Lung (tissue), 12 donors: ENCODE measurements around the gene CEMIP. TPM values are rescaled to one million over a fixed set of nuclear protein-coding genes. Genes with fewer than 3 reads are reported as not detected.

ENCODE experiments used
- ATAC-seq: fragments of 200-7000 bp; cut with Tn5 transposase; one replicate; pipeline ENCODE4 v1.9.1; 2020; ENCODE audit warnings: moderate number of reproducible peaks; ENCODE audit not compliant: insufficient read depth, low FRiP score
- DNase-seq, 3 donors: peaks; one replicate each; pipeline ENCODE4 v3.0.0-alpha.2; 2013 to 2017
- H3K27ac ChIP-seq, 2 donors: one replicate each; pipeline ENCODE4 v1.5.1; 2013; ENCODE audit warnings: mild to moderate bottlenecking in 2 of 2, moderate library complexity in 2 of 2, control low read depth in 1 of 2, inconsistent platforms in 1 of 2, low read depth in 1 of 2, low read length in 1 of 2
- H3K27me3 ChIP-seq, 3 donors: one replicate each; pipeline ENCODE4 v1.5.1; 2013; ENCODE audit warnings: low read length in 2 of 3; ENCODE audit not compliant: control insufficient read depth in 3 of 3, insufficient read depth in 3 of 3
- H3K36me3 ChIP-seq, 4 donors: one replicate each; pipeline ENCODE4 v1.5.1; 2013; ENCODE audit warnings: low read length in 4 of 4, mild to moderate bottlenecking in 1 of 4, moderate library complexity in 1 of 4; ENCODE audit not compliant: control insufficient read depth in 4 of 4, insufficient read depth in 4 of 4
- H3K4me1 ChIP-seq, 5 donors: one replicate each; pipeline ENCODE4 v1.5.1; 2013; ENCODE audit warnings: low read length in 5 of 5, mild to moderate bottlenecking in 2 of 5, moderate library complexity in 1 of 5; ENCODE audit not compliant: control insufficient read depth in 5 of 5, insufficient read depth in 5 of 5
- H3K4me3 ChIP-seq: one replicate; pipeline ENCODE4 v1.5.1; 2013; ENCODE audit warnings: mild to moderate bottlenecking, control low read depth, moderate library complexity
- H3K9ac ChIP-seq, 2 donors: one replicate each; pipeline ENCODE4 v1.5.1; 2013; ENCODE audit warnings: low read length in 2 of 2, control low read depth in 1 of 2; ENCODE audit not compliant: insufficient read depth in 1 of 2
- H3K9me3 ChIP-seq, 4 donors: one replicate each; pipeline ENCODE4 v1.5.1; 2013; ENCODE audit warnings: low read length in 3 of 4, mild to moderate bottlenecking in 1 of 4, moderate library complexity in 1 of 4; ENCODE audit not compliant: control insufficient read depth in 4 of 4, insufficient read depth in 3 of 4
- WGBS, 2 donors: extraction: QIAGEN DNeasy Blood & Tissue Kit; methylation state at CpG; one replicate each; pipeline ENCODE4 v1.1.7; 2013; 5-methylcytosine and 5-hydroxymethylcytosine counted together
- polyA plus RNA-seq, 2 donors: library from polyadenylated mRNA; stranded (reverse); fragments of 200-250 nt; gene quantifications; one replicate each; pipeline ENCODE4 v1.2.1, GENCODE V29; 2013
- total RNA-seq, 2 donors: library from RNA; depleted of rRNA in 1 of 2; stranded (reverse); fragments of >200 nt in 1 of 2; gene quantifications; one replicate each; pipeline ENCODE4 v1.2.1, GENCODE V29; 2014 to 2021
- TF ChIP-seq, protein P1 (sequence below): IDR thresholded peaks from 2 replicates; pipeline ENCODE4 v1.5.1; 2012; ENCODE audit warnings: mild to moderate bottlenecking; ENCODE audit errors: control extremely low read depth, extremely low read depth
- donor health status: control.
- donor health status: control.
- donor health status: Bipolar disorder and iron deficiency.
- donor health status: healthy.
- donor health status: DM: yes; HTN: yes; CAD: no.

Gene CEMIP
- total and polyA plus RNA-seq, 4 donors: 1.9 to 32.0 (median 3.9) TPM

DNA sequence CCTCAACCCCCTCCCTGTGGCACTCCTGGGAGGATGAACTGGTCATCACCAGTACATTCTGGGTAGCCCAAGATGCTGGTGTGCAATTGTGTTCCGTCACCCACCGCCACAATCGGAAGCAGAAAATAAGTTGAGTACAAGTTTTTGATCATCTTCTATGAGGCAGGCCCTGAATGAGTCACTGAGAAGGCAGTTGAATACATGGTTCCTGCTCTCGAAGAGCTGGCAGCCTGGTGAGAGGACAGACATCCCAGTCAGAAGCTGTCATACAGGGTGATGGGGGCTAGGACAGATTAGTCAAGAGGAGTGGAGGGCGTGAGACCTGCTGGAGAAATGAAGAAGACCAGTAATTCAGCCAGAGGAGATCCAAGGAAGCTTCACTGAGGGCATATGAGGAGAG lies 6.2 kb downstream of the CEMIP start:
- H3K4me3 ChIP-seq: no peak overlapping the region
- no peaks in the 10 kb centered on the region for H3K27me3 ChIP-seq
- DNase-seq: no peak
- ATAC-seq: no peak
- WGBS, 2 donors: 95 to 96% methylated on average over 5 of the region's 5 CpGs
- TF ChIP-seq, protein P1, sequence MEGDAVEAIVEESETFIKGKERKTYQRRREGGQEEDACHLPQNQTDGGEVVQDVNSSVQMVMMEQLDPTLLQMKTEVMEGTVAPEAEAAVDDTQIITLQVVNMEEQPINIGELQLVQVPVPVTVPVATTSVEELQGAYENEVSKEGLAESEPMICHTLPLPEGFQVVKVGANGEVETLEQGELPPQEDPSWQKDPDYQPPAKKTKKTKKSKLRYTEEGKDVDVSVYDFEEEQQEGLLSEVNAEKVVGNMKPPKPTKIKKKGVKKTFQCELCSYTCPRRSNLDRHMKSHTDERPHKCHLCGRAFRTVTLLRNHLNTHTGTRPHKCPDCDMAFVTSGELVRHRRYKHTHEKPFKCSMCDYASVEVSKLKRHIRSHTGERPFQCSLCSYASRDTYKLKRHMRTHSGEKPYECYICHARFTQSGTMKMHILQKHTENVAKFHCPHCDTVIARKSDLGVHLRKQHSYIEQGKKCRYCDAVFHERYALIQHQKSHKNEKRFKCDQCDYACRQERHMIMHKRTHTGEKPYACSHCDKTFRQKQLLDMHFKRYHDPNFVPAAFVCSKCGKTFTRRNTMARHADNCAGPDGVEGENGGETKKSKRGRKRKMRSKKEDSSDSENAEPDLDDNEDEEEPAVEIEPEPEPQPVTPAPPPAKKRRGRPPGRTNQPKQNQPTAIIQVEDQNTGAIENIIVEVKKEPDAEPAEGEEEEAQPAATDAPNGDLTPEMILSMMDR: no peak
- H3K9ac ChIP-seq: no peak overlapping the region
- H3K9me3 ChIP-seq: no peaks in the 10 kb centered on the region
- H3K4me1 ChIP-seq: peaks cover 0 to 5% (median 0%) of the 10 kb centered on the region in 5 donors
- peaks cover 0 to 1% (median 0%) of the 10 kb centered on the region in 4 donors for H3K36me3 ChIP-seq
- H3K27ac ChIP-seq: no peak overlapping the region

DNA sequence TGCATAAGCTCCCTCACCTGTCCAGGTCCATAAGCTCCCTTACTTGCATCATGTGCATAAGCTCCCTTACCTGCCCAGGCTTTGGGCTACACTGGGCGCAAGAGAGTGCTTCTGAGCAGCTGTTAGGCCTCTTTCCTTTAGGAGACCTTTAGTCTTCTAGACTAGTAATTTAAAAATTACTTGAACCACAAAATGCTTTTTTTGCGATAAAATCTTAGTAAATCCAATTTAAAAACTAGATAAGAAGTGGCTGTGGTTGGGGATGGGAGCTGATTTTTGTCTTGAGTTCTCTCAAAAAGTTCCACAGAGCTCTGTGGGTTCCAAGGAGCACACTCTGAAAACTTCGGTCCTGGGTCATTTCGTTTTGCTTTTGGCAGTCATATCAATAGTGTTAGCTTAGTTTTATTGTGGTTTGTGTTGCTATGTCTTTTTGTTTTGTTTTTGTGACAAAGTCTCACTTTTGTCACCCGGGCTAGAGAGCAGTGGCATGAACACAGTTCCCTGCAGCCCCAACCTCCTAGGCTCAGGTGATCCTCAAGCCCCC lies 6.7 kb downstream of the CEMIP start:
- Histone ChIP-seq H3K4me3 (no peak overlapping the region), H3K27ac (no peak overlapping the region), H3K4me1 (peaks cover 0 to 2% (median 0%) of the 10 kb centered on the region in 5 donors), H3K36me3 (peaks cover 0 to 3% (median 0%) of the 10 kb centered on the region in 4 donors), H3K9me3 (no peaks in the 10 kb centered on the region), H3K27me3 (no peaks in the 10 kb centered on the region), H3K9ac (no peak overlapping the region)
- ATAC-seq (no peak), DNase-seq (no peak)
- TF ChIP-seq, protein P1: no peak
- WGBS, 2 donors: 93% methylated on average over 5 of the region's 5 CpGs

DNA sequence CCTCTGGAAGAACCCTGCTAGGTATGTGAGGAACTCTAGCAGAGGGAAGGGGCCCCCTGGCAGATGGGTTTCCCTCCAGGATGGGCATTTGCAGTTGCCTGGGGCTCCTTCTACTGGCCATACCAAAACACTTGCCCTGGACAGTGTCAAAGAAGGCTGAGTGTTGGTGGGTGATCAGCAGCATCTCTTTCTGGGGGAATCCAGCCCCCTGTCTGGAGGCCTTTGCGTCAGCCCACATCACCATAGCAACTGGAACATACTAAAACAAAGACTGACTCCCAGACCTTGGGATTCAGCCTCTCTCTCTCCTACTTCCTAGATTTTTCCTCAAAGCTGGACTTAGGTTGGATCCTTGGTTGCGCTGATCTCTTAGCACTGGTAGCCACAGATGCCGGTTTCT lies 8.1 kb downstream of the CEMIP start:
- WGBS, 2 donors: 92 to 98% methylated on average over 3 of the region's 3 CpGs
- H3K27ac ChIP-seq: no peak overlapping the region
- ATAC-seq (no peak), DNase-seq (no peak)
- H3K9ac ChIP-seq: no peak overlapping the region
- no peaks in the 10 kb centered on the region for H3K9me3 ChIP-seq
- H3K36me3 ChIP-seq: peaks cover 0 to 3% (median 0%) of the 10 kb centered on the region in 4 donors
- no peaks in the 10 kb centered on the region for H3K27me3 ChIP-seq
- H3K4me1 ChIP-seq: peaks cover 0 to 2% (median 0%) of the 10 kb centered on the region in 5 donors
- no peak overlapping the region for H3K4me3 ChIP-seq
- TF ChIP-seq, protein P1: no peak

DNA sequence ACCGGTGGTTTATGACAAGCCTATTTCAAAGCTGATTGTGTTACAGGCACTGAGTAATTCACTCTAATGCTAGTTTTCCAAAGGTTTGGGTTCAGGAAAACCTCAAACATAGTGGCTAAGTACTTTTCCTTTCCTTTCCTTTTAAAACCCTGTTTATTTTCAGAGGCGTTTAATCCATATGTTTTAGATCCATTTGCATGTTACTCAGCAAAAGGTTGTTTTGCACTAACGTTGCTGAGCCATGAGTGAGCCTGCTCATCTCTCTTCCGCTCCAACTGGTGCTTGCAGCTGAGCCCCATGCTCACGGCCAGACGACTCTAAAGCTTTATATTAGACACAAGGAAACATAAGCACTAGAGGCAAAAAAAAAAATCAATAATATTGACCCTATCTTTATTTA lies 9.4 kb downstream of the CEMIP start:
- no peak overlapping the region for H3K4me3 ChIP-seq
- no peak overlapping the region for H3K27ac ChIP-seq
- DNase-seq: no peak
- H3K9ac ChIP-seq: no peak overlapping the region
- ATAC-seq: no peak
- 78 to 84% methylated on average over 6 of the region's 6 CpGs for WGBS, 2 donors
- peaks cover 0 to 2% (median 0%) of the 10 kb centered on the region in 5 donors for H3K4me1 ChIP-seq
- H3K36me3 ChIP-seq: peaks cover 0 to 3% (median 0%) of the 10 kb centered on the region in 4 donors
- TF ChIP-seq, protein P1: no peak
- H3K27me3 ChIP-seq: no peaks in the 10 kb centered on the region
- no peaks in the 10 kb centered on the region for H3K9me3 ChIP-seq
